HEK293 (cell line): ENCODE measurements around the gene GRK5.

Experiments used
- CTCF ChIA-PET: fragments of 350-600 bp; formaldehyde crosslinking; extraction: SDS; loops from one replicate; lab custom pipeline; 2021; ENCODE audit warnings: antibody characterized with exemption; lab: Yijun Ruan, JAX
- POLR2A ChIA-PET: fragments of 300-600 bp; formaldehyde crosslinking; extraction: SDS; loops from one replicate; lab custom pipeline; 2020; ENCODE audit warnings: antibody characterized with exemption, inconsistent platforms; lab: Yijun Ruan, JAX
- H3K27ac ChIP-seq: fragments of 200-500 bp; sonication (Bioruptor generic); 2 replicates; pipeline ENCODE4 v1.5.1; 2014; ENCODE audit warnings: low read depth, low read length, control low read depth, inconsistent platforms; ENCODE audit errors: extremely low read depth
- H3K36me3 ChIP-seq, 2 experiments: fragments of 200-500 bp in 1 of 2; sonication (Bioruptor generic) in 1 of 2; 1 replicate in 1 of 2; 2 replicates in 1 of 2; pipeline ENCODE4 v1.5.1; 2014 to 2017; ENCODE audit warnings: inconsistent platforms in 2 of 2, low read length in 2 of 2; ENCODE audit not compliant: control insufficient read depth in 2 of 2, insufficient read depth in 1 of 2
- H3K4me1 ChIP-seq: fragments of 200-500 bp; sonication (Bioruptor generic); 2 replicates; pipeline ENCODE4 v1.5.1; 2014; ENCODE audit warnings: mild to moderate bottlenecking, low read length, inconsistent platforms; ENCODE audit not compliant: control insufficient read depth, insufficient read depth
- H3K4me3 ChIP-seq: 2 replicates; pipeline ENCODE4 v1.5.1; 2011; ENCODE audit warnings: low read depth, mild to moderate bottlenecking, control low read depth, low read length, moderate library complexity
- H3K9me3 ChIP-seq: fragments of 200-500 bp; sonication (Bioruptor generic); 2 replicates; pipeline ENCODE4 v1.5.1; 2014; ENCODE audit warnings: low read depth, low read length, inconsistent platforms; ENCODE audit not compliant: control insufficient read depth, insufficient read depth
- ATF2 ChIP-seq: fragments of 450-650 bp; formaldehyde crosslinking; IDR thresholded peaks from 2 replicates; pipeline ENCODE4 v1.5.1; 2016; ENCODE audit warnings: missing biosample characterization, missing genetic modification characterization, low read depth
- GLIS1 ChIP-seq: fragments of 450-650 bp; formaldehyde crosslinking; IDR thresholded peaks from 2 replicates; pipeline ENCODE4 v1.5.1; 2016; ENCODE audit warnings: missing biosample characterization, missing genetic modification characterization
- PRDM1 ChIP-seq: fragments of 450-650 bp; formaldehyde crosslinking; IDR thresholded peaks from 2 replicates; pipeline ENCODE4; 2016; ENCODE audit warnings: missing biosample characterization, missing genetic modification characterization
- PRDM6 ChIP-seq: fragments of 450-650 bp; formaldehyde crosslinking; IDR thresholded peaks from 2 replicates; pipeline ENCODE4 v1.5.1; 2017; ENCODE audit warnings: missing biosample characterization, missing genetic modification characterization
- SALL2 ChIP-seq: fragments of 450-650 bp; formaldehyde crosslinking; IDR thresholded peaks from 2 replicates; pipeline ENCODE4 v1.5.0; 2017; ENCODE audit warnings: missing biosample characterization, mild to moderate bottlenecking, missing genetic modification characterization, borderline replicate concordance
- ZBTB10 ChIP-seq: fragments of 450-650 bp; formaldehyde crosslinking; IDR thresholded peaks from 2 replicates; pipeline ENCODE4 v1.5.1; 2016; ENCODE audit warnings: missing biosample characterization, missing genetic modification characterization
- ZFP3 ChIP-seq: fragments of 450-650 bp; formaldehyde crosslinking; IDR thresholded peaks from 2 replicates; pipeline ENCODE4 v1.5.1; 2016; ENCODE audit warnings: low read depth, missing biosample characterization, missing genetic modification characterization
- ZFP69B ChIP-seq: fragments of 450-650 bp; formaldehyde crosslinking; IDR thresholded peaks from 2 replicates; pipeline ENCODE4 v1.5.1; 2016; ENCODE audit warnings: missing biosample characterization, missing genetic modification characterization
- ZIC2 ChIP-seq: fragments of 450-650 bp; formaldehyde crosslinking; IDR thresholded peaks from 2 replicates; pipeline ENCODE4 v1.5.1; 2016; ENCODE audit warnings: missing biosample characterization, missing genetic modification characterization
- ZNF488 ChIP-seq: fragments of 450-650 bp; formaldehyde crosslinking; IDR thresholded peaks from 2 replicates; pipeline ENCODE4 v1.5.1; 2016; ENCODE audit warnings: missing biosample characterization, missing genetic modification characterization
- ZNF692 ChIP-seq: fragments of 450-650 bp; formaldehyde crosslinking; IDR thresholded peaks from 2 replicates; pipeline ENCODE4 v1.5.1; 2016; ENCODE audit warnings: missing biosample characterization, missing genetic modification characterization
- ZNF701 ChIP-seq: fragments of 450-650 bp; formaldehyde crosslinking; IDR thresholded peaks from 2 replicates; pipeline ENCODE4 v1.5.1; 2016; ENCODE audit warnings: missing biosample characterization, missing genetic modification characterization
- TF ChIP-seq, protein P1 (sequence below): fragments of 450-650 bp; formaldehyde crosslinking; IDR thresholded peaks from 2 replicates; pipeline ENCODE4 v1.5.1; 2016; ENCODE audit warnings: missing biosample characterization, missing genetic modification characterization, borderline replicate concordance
- TF ChIP-seq, protein P2 (sequence below): fragments of 450-650 bp; formaldehyde crosslinking; IDR thresholded peaks from 2 replicates; pipeline ENCODE4; 2016; ENCODE audit warnings: missing biosample characterization, missing genetic modification characterization

Gene GRK5

DNA sequence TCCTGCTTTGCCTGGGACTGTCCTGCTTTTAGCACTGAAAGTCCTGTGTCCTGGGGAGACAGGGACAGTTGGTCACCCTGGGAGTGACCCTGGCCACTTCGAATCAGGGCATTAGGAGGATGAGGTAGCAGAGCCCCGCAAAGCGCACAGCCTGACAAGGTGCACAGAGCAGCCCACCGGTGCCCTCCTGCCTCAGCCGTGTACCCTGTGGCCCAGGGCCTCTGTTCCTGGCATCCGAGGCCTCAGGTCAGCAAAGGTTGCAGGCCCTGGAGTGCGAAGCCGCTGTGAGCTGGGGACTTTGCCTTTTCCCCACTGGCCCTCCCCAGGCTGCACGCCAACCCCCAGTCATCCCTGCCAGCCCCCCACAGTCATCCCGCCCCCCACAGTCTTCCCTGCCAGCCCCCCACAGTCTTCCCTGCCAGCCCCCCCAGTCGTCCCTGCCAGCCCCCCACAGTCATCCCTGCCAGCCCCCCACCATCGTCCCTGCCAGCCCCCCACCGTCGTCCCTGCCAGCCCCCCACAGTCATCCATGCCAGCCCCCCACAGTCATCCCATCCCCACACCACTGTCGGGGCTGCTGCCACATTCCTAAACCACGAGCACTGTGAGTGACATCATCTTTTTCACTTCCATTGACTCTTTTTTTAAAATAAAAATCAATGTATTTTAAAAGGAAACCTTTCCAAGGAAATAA lies 243.4 kb downstream of the GRK5 start:
- CTCF ChIA-PET = interaction anchor here (0.7 kb wide), 2 partner anchors 12 to 311 kb away, joined by 3 read pairs; no protein-coding TSS in a partner anchor
- Histone ChIP-seq H3K36me3 (no peaks in the 10 kb centered on the region), H3K4me3 (no peak overlapping the region), H3K4me1 (no peaks in the 10 kb centered on the region), H3K9me3 (no peaks in the 10 kb centered on the region), H3K27ac (no peak overlapping the region)
- POLR2A ChIA-PET = no interaction called here
- 0 out of 2 replicates have a peak, but pooled peaks have one; percentile 25 for TF ChIP-seq ZIC2 (tag by site-specific recombination)
- TF ChIP-seq, protein P1, sequence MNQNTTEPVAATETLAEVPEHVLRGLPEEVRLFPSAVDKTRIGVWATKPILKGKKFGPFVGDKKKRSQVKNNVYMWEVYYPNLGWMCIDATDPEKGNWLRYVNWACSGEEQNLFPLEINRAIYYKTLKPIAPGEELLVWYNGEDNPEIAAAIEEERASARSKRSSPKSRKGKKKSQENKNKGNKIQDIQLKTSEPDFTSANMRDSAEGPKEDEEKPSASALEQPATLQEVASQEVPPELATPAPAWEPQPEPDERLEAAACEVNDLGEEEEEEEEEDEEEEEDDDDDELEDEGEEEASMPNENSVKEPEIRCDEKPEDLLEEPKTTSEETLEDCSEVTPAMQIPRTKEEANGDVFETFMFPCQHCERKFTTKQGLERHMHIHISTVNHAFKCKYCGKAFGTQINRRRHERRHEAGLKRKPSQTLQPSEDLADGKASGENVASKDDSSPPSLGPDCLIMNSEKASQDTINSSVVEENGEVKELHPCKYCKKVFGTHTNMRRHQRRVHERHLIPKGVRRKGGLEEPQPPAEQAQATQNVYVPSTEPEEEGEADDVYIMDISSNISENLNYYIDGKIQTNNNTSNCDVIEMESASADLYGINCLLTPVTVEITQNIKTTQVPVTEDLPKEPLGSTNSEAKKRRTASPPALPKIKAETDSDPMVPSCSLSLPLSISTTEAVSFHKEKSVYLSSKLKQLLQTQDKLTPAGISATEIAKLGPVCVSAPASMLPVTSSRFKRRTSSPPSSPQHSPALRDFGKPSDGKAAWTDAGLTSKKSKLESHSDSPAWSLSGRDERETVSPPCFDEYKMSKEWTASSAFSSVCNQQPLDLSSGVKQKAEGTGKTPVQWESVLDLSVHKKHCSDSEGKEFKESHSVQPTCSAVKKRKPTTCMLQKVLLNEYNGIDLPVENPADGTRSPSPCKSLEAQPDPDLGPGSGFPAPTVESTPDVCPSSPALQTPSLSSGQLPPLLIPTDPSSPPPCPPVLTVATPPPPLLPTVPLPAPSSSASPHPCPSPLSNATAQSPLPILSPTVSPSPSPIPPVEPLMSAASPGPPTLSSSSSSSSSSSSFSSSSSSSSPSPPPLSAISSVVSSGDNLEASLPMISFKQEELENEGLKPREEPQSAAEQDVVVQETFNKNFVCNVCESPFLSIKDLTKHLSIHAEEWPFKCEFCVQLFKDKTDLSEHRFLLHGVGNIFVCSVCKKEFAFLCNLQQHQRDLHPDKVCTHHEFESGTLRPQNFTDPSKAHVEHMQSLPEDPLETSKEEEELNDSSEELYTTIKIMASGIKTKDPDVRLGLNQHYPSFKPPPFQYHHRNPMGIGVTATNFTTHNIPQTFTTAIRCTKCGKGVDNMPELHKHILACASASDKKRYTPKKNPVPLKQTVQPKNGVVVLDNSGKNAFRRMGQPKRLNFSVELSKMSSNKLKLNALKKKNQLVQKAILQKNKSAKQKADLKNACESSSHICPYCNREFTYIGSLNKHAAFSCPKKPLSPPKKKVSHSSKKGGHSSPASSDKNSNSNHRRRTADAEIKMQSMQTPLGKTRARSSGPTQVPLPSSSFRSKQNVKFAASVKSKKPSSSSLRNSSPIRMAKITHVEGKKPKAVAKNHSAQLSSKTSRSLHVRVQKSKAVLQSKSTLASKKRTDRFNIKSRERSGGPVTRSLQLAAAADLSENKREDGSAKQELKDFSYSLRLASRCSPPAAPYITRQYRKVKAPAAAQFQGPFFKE (tag by site-specific recombination) = no peak
- TF ChIP-seq, protein P2, sequence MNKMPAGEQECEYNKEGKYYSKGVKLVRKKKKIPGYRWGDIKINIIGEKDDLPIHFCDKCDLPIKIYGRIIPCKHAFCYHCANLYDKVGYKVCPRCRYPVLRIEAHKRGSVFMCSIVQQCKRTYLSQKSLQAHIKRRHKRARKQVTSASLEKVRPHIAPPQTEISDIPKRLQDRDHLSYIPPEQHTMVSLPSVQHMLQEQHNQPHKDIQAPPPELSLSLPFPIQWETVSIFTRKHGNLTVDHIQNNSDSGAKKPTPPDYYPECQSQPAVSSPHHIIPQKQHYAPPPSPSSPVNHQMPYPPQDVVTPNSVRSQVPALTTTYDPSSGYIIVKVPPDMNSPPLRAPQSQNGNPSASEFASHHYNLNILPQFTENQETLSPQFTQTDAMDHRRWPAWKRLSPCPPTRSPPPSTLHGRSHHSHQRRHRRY (tag by site-specific recombination) = no peak
- TF ChIP-seq ATF2 (tag by site-specific recombination) = peak; percentile 16; the same call in 1 of the 2 replicates
- TF ChIP-seq GLIS1 = peak; percentile 14; the same call in 1 of the 2 replicates
- no peak for TF ChIP-seq ZFP3
- no peak for TF ChIP-seq ZBTB10

DNA sequence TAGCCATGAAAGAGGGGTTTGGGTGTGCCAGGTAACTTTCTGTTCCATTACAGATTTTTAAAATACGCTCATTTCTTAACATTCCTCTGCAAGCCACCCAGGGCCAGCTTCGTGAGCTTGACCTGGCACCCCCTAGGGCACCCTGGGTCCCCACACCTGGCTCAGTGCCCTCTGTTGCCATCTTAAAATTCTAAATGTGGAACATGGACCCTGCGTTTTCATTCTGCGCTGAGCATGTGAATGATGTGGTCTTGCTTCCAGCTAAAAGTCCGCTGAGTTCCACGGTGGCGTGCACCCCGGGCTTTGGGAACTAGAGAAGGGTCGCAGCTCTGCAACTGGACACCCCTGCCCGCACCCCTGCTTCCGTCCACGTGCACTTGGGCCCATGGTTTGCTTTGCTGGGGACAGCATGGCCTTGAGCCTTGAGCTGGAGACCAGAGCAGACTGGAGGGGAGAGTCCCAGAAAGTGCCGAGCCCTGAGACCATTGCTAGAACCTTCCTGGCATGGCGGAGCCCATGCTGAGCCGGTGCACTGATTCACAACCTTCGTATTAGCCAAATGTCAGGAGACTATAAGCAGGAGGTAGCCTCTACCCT lies 244.0 kb downstream of the GRK5 start:
- Histone ChIP-seq H3K36me3 (no peaks in the 10 kb centered on the region), H3K4me3 (no peak overlapping the region), H3K4me1 (no peaks in the 10 kb centered on the region), H3K27ac (no peak overlapping the region), H3K9me3 (no peaks in the 10 kb centered on the region)
- ChIA-PET POLR2A (no interaction called here), CTCF (interaction anchor here (0.7 kb wide), 1 partner anchor 312 kb away, joined by 3 read pairs; no protein-coding TSS in a partner anchor)
- TF ChIP-seq ZNF692 = peak; percentile 82
- TF ChIP-seq ZFP69B (tag by site-specific recombination) = peak; percentile 60
- TF ChIP-seq PRDM6 = no peak
- no peak for TF ChIP-seq ZNF701 (tag by site-specific recombination)
- no peak for TF ChIP-seq PRDM1
- no peak for TF ChIP-seq SALL2 (tag by site-specific recombination)
- no peak for TF ChIP-seq ZNF488 (tag by site-specific recombination)
